Body of pancreas (tissue), 4 donors: ENCODE results near the gene ZBTB4. TPM values are rescaled to one million over a fixed set of nuclear protein-coding genes. Genes with fewer than 3 reads are reported as not detected.

Experiments
- ATAC-seq: fragments of 150-250 bp; one replicate; pipeline ENCODE4 v1.9.1; 2016
- DNase-seq, 4 donors: peaks; one replicate each; pipeline ENCODE4 v3.0.0-alpha.2; 2019
- H3K27ac ChIP-seq, 4 donors: fragments of 200-600 bp; sonication (generic); 1 replicate in 3 of 4; 2 replicates in 1 of 4; pipeline versions ENCODE4 v1.5.1 to v1.6.1; 2016 to 2019; ENCODE audit warnings: mild to moderate bottlenecking in 1 of 4, mixed read lengths in 1 of 4, moderate library complexity in 1 of 4
- H3K27me3 ChIP-seq, 2 donors: fragments of 200-600 bp; sonication (generic); one replicate each; pipeline ENCODE4 v1.6.0; 2016; ENCODE audit warnings: mild to moderate bottlenecking in 1 of 2
- H3K36me3 ChIP-seq, 2 donors: fragments of 200-600 bp; sonication (generic); replicated peaks in 1 of 2; 2 replicates each; pipeline ENCODE4 v1.5.1; 2016; ENCODE audit warnings: low read depth in 2 of 2; ENCODE audit not compliant: insufficient read depth in 1 of 2
- H3K4me1 ChIP-seq: fragments of 200-600 bp; sonication (generic); one replicate; pipeline ENCODE4 v1.6.0; 2016
- H3K4me3 ChIP-seq, 2 donors: fragments of 200-600 bp; sonication (generic); 1 replicate in 1 of 2; 2 replicates in 1 of 2; pipeline ENCODE4 v1.5.1; 2016 to 2019
- H3K9me3 ChIP-seq, 3 donors: fragments of 200-600 bp; sonication (generic); 1 replicate in 2 of 3; 2 replicates in 1 of 3; pipeline ENCODE4 v1.5.1; 2016
- CTCF ChIP-seq, 7 experiments: fragments of 450-650 bp in 4 of 7; fragments of 200-600 bp in 3 of 7; sonication (generic) in 3 of 7; IDR thresholded peaks; one replicate each; pipeline ENCODE4 v1.5.1; 2016 to 2019; ENCODE audit warnings: antibody characterized with exemption in 7 of 7
- POLR2A ChIP-seq, 3 donors: fragments of 450-650 bp; IDR thresholded peaks; one replicate each; pipeline ENCODE4 v1.6.1; 2016; ENCODE audit warnings: antibody characterized with exemption in 3 of 3, mild to moderate bottlenecking in 2 of 3
- WGBS, 2 donors: methylation state at CpG; one replicate each; pipeline ENCODE4 v1.1.5; 2017; 5-methylcytosine and 5-hydroxymethylcytosine counted together
- intact Hi-C: fragments of 100-400 bp; cut with DNase I; formaldehyde crosslinking; loops from one replicate; pipeline ENCODE4 v1.15.1; 2023
- total RNA-seq, 2 donors: library from RNA; depleted of rRNA; stranded (reverse); fragments of >200 nt; gene quantifications; one replicate each; pipeline ENCODE4 v1.1.0, GENCODE V29; 2016

ZBTB4 gene
- total RNA-seq, 2 donors from 2014 or later = 30.9 to 38.2 TPM

- intact Hi-C loops = no loop called here
- no peak for TF ChIP-seq CTCF (IDR thresholded peaks at IDR 0.05)
- no peak for TF ChIP-seq POLR2A (IDR thresholded peaks at IDR 0.05)
- no peaks in the 10 kb centered on the region for H3K36me3 ChIP-seq
- H3K27ac ChIP-seq = no peak overlapping the region
- 77% methylated on average over 8 of the region's 8 CpGs; no CpG with 5 or more reads in 1 of the 2 donors for WGBS, 2 donors
- no peaks in the 10 kb centered on the region for H3K9me3 ChIP-seq
- no peaks in the 10 kb centered on the region for H3K4me1 ChIP-seq
- no peak for ATAC-seq
- no peak for DNase-seq
- H3K27me3 ChIP-seq = no peaks in the 10 kb centered on the region
- no peak overlapping the region for H3K4me3 ChIP-seq
These were observed 53.7 kb downstream of the ZBTB4 start for GRCh38 chr17:7425756-7426155.

- intact Hi-C loops = no loop called here
- no peaks in the 10 kb centered on the region for H3K9me3 ChIP-seq
- 67 to 70% methylated on average over 7 of the region's 7 CpGs for WGBS, 2 donors
- no peaks in the 10 kb centered on the region for H3K27me3 ChIP-seq
- H3K4me1 ChIP-seq = no peaks in the 10 kb centered on the region
- TF ChIP-seq CTCF (IDR thresholded peaks at IDR 0.05) = no peak
- no peak for TF ChIP-seq POLR2A (IDR thresholded peaks at IDR 0.05)
- no peaks in the 10 kb centered on the region for H3K36me3 ChIP-seq
- H3K27ac ChIP-seq = no peak within 1 kb of the TSS
- DNase-seq (no peak), ATAC-seq (no peak)
- H3K4me3 ChIP-seq = no peak within 1 kb of the TSS
These were observed 54.1 kb downstream of the ZBTB4 start, which contains the start of gene SPEM2 for GRCh38 chr17:7425316-7425715. SPEM2 (plus strand) TSS chr17:7425616; CDS start chr17:7425689, 73 bp downstream.

- H3K36me3 ChIP-seq = no peaks in the 10 kb centered on the region
- DNase-seq (no peak), ATAC-seq (no peak)
- H3K4me1 ChIP-seq = no peaks in the 10 kb centered on the region
- H3K9me3 ChIP-seq = no peaks in the 10 kb centered on the region
- H3K4me3 ChIP-seq = no peak overlapping the region
- H3K27me3 ChIP-seq = no peaks in the 10 kb centered on the region
- H3K27ac ChIP-seq = no peak overlapping the region
- 42 to 63% methylated on average over 4 of the region's 4 CpGs for WGBS, 2 donors
- TF ChIP-seq CTCF (IDR thresholded peaks at IDR 0.05) (no peak), POLR2A (IDR thresholded peaks at IDR 0.05) (no peak)
- intact Hi-C loops = no loop called here
These were observed 55.8 kb downstream of the ZBTB4 start for GRCh38 chr17:7423679-7424078.

GRCh38 chr17:7421186-7421585 is 58.2 kb downstream of the ZBTB4 start:
- Histone ChIP-seq H3K36me3 (no peaks in the 10 kb centered on the region), H3K27ac (no peak overlapping the region), H3K9me3 (no peaks in the 10 kb centered on the region), H3K4me3 (no peak overlapping the region), H3K4me1 (no peaks in the 10 kb centered on the region), H3K27me3 (no peaks in the 10 kb centered on the region)
- WGBS, 2 donors = 89 to 92% methylated on average over 11 to 16 of the region's 16 CpGs
- ATAC-seq (no peak), DNase-seq (no peak)
- TF ChIP-seq POLR2A (IDR thresholded peaks at IDR 0.05) = no peak
- TF ChIP-seq CTCF (IDR thresholded peaks at IDR 0.05) = no peak
- intact Hi-C loops = no loop called here

GRCh38 chr17:7419819-7420610 is 59.4 kb downstream of the ZBTB4 start, which contains the start of gene SPEM1:
SPEM1 (plus strand) TSS chr17:7420324; CDS start chr17:7420385, 61 bp downstream.
- no peaks in the 10 kb centered on the region for H3K27me3 ChIP-seq
- intact Hi-C loops = no loop called here
- WGBS, 2 donors = 68 to 71% methylated on average over 5 to 13 of the region's 17 CpGs
- DNase-seq (no peak), ATAC-seq (no peak)
- H3K36me3 ChIP-seq = no peaks in the 10 kb centered on the region
- no peak within 1 kb of the TSS for H3K27ac ChIP-seq
- no peaks in the 10 kb centered on the region for H3K9me3 ChIP-seq
- TF ChIP-seq CTCF (IDR thresholded peaks at IDR 0.05) = no peak
- TF ChIP-seq POLR2A (IDR thresholded peaks at IDR 0.05) = no peak
- H3K4me1 ChIP-seq = no peaks in the 10 kb centered on the region
- no peak within 1 kb of the TSS for H3K4me3 ChIP-seq
